HG03064 (cell line): ENCODE measurements around the gene VPS37C.

Experiments used
- ATAC-seq: cut with Tn5 transposase; IDR thresholded peaks from one replicate; pipeline ENCODE4 v1.9.1; 2021; ENCODE audit warnings: low read depth; ENCODE audit not compliant: unreplicated experiment

The VPS37C gene

DNA sequence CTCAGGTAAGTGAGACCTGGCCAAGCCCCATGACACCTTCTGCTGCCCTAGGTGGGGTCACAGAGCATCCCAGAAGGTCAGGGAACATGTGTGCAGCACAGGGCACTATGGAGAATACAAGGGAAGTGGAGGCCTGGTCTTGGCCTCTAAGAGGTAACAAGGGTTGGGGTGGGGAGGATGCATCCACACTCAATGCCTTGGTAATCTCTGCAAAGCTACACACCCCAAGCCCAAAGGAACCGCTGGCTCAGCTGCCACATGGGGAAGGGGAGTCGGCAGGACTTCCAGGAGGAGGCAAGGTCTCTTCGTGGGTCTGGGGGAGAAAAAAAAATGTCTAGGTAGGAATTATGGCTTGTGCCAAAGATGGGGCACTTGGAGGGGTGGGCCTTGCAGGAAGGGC, 41.7 kb downstream of the VPS37C start:
- no peak for ATAC-seq

DNA sequence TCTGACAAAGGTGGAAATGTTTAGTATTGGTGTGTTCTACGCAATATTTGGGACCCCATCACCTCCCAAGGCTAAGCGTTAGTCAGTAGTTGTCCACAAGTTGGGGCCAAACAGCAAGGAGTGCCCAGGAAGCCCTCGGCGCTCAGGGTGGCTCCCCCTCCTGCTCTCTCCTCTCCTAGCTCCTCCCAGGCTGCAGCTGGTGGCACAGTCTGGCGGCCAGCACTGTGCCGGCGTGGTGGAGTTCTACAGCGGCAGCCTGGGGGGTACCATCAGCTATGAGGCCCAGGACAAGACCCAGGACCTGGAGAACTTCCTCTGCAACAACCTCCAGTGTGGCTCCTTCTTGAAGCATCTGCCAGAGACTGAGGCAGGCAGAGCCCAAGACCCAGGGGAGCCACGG, 42.2 kb downstream of the VPS37C start:
- ATAC-seq, result no peak

- ATAC-seq, result no peak
Measured at GRCh38 chr11:61118406-61118805, 42.8 kb downstream of the VPS37C start.

GRCh38 chr11:61118004-61118403, 43.2 kb downstream of the VPS37C start:
- no peak for ATAC-seq

DNA sequence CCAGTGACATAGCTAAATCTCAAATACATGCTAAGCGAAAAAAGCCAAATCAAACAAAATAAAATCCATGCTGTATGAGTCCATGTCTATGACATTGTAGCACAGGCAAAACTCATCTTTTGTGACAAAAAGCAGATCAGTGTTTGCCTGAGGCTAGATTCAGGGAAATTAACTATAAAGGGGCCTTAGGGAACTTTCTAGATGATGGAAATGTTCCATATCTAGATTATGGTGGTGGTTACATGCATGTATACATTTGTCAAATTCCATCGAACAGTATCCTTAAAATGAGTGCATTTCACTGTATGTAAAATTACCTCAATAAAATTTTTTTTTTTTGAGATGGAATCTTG, 44.1 kb downstream of the VPS37C start:
- ATAC-seq, result no peak

- no peak for ATAC-seq
Measured at GRCh38 chr11:61116426-61117167, 44.6 kb downstream of the VPS37C start.

GRCh38 chr11:61115498-61116224, 45.6 kb downstream of the VPS37C start:
- no peak for ATAC-seq

DNA sequence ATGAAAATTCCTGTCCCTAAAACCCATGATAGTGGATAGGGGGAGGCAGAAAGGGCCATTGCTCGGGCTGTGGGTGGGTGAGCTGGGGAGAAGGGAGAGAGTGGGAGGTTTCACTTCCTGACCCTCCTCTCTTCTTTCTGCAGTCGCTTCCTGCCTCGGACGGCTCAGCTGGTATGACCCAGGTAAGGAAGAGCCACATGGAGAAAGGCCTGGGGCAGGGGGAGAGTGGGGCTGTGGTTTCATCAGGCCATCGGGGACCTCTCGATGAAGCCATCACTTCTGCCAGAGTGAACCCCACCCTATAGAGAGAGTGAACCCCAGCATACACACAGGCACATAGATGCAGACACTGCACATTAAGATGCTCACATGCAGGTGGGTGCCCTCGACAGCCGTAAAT, 46.3 kb downstream of the VPS37C start:
- ATAC-seq, result no peak

- ATAC-seq, result no peak
Measured at GRCh38 chr11:61113201-61113600, 48.0 kb downstream of the VPS37C start.

DNA sequence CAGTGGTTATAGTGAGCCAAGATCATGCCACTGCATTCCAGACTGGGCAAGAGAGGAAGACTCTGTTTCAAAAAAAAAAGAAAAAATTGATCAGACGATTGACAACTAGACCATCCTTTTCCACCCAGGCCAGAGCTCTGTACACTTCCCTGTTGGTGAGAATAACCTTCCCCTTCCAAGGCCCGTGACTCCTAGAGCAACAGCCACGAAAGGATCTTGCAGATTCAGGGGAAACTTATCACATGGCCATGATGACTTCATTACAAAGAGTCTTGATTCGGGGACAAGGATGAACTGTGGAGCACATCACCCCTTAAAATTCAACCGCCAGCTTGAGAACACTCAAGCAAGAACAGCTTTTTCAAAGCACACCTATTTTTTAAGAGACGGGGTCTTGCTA, 48.7 kb downstream of the VPS37C start:
- no peak for ATAC-seq

- ATAC-seq, result no peak
Measured at GRCh38 chr11:61111786-61112517, 49.3 kb downstream of the VPS37C start.

DNA sequence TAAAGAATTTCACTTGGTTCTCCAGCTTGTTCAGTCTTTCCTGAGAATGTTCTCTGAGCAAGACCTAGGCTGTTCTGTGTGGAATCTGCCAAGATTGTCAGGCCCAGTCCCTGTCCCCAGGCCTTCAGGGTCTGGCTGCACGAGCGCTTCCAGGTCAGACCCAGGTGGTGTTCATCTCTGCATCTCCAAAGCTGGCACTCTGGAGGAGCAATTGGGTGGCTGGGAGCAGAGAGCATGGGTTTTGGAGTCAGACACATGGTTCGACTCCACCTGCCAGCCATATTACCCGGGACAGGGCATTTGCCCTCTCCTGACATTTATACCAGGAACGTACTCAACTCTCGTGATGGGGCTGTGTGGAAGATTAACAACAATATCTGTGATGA, 50.2 kb downstream of the VPS37C start:
- ATAC-seq, result no peak

- ATAC-seq, result no peak
Measured at GRCh38 chr11:61110255-61111049, 50.8 kb downstream of the VPS37C start.

DNA sequence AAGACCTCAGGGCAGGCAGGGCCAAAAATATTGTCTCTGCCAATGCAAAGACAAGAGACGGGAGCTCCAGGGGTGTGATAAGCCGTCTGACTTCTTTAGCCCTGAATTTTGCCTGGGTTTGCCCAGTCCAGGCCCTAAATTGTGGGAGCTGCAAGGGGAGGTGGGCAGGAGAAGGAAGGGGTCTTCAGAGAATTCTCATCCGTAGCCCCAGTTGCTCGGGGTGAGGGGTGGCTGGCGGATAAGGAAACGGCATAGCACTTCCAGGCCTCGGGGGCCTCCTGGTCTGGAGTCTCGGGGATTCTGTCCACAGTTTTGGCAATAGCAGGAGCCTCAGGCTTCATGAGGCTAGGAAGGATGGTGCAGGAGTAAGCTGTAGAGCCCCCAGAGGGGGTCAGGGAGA, 51.6 kb downstream of the VPS37C start:
- no peak for ATAC-seq

- ATAC-seq, result no peak
Measured at GRCh38 chr11:61108847-61109585, 52.2 kb downstream of the VPS37C start.

- no peak for ATAC-seq
Measured at GRCh38 chr11:61107888-61108287, 53.3 kb downstream of the VPS37C start.

GRCh38 chr11:61106894-61107470, 54.2 kb downstream of the VPS37C start:
- ATAC-seq, result no peak

GRCh38 chr11:61106296-61106695, 54.9 kb downstream of the VPS37C start:
- ATAC-seq, result no peak

DNA sequence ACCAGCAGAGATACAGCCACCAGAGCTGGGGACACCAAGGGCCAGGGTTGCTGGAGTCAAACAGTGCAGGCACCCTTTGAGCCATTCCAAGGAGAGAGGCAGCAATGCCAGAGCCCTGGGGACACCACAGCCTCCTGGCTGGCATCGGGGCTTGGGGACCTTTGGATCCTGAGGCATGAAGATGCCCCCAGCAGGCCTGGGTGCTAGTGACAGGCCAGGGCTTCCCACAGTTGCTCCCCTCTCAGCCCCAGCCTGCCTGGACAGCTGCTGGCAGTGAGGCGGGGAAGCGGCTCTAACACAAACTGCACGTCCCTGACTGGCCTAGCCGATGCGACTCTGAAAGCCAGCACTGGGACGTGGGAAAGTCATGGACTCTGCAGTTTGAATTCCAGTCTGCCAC, 56.3 kb downstream of the VPS37C start:
- ATAC-seq, result no peak
